Keratinocyte (primary cell): ENCODE data around the gene AGBL3. TPM values are rescaled to one million over a fixed set of nuclear protein-coding genes. Genes with fewer than 3 reads are reported as not detected.

Experiments used
- DNase-seq: peaks from one replicate; pipeline ENCODE4 v3.0.0-alpha.2; 2011; ENCODE audit warnings: low read depth, missing footprints, low spot score
- FAIRE-seq: peaks from 2 replicates; lab custom pipeline; 2011; peaks lifted over from hg19 to GRCh38; lab: Jason Lieb, UNC
- H2AFZ ChIP-seq: 2 replicates; pipeline ENCODE4 v1.6.0; 2012; ENCODE audit warnings: low read length, control low read depth, inconsistent platforms; ENCODE audit not compliant: control insufficient read depth
- H3K27ac ChIP-seq: 2 replicates; pipeline ENCODE4 v1.5.1; 2011; ENCODE audit warnings: low read length; ENCODE audit not compliant: control insufficient read depth, insufficient read depth
- H3K27me3 ChIP-seq: 3 replicates; pipeline ENCODE4 v1.6.0; 2011; ENCODE audit warnings: low read length; ENCODE audit not compliant: control insufficient read depth, insufficient read depth; ENCODE audit errors: extremely low read depth
- H3K36me3 ChIP-seq, 2 experiments: 2 replicates in 1 of 2; 3 replicates in 1 of 2; pipeline ENCODE4 v1.5.1; 2011; ENCODE audit warnings: low read length in 2 of 2, mild to moderate bottlenecking in 1 of 2; ENCODE audit not compliant: control insufficient read depth in 2 of 2, insufficient read depth in 2 of 2; ENCODE audit errors: extremely low read depth in 1 of 2
- H3K4me1 ChIP-seq: 3 replicates; pipeline ENCODE4 v1.5.1; 2011; ENCODE audit warnings: low read length; ENCODE audit not compliant: control insufficient read depth, insufficient read depth; ENCODE audit errors: extremely low read depth
- H3K4me2 ChIP-seq: 3 replicates; pipeline ENCODE4 v1.6.0; 2011; ENCODE audit warnings: low read depth, low read length; ENCODE audit not compliant: control insufficient read depth, insufficient read depth; ENCODE audit errors: extremely low read depth
- H3K4me3 ChIP-seq, 3 experiments: fragments of 200-600 bp in 1 of 3; sonication (generic) in 1 of 3; 2 replicates in 2 of 3; 3 replicates in 1 of 3; pipeline ENCODE4 v1.5.1; 2011 to 2016; ENCODE audit warnings: low read length in 3 of 3, mild to moderate bottlenecking in 3 of 3, control low read depth in 2 of 3, inconsistent platforms in 1 of 3, low read depth in 1 of 3, mixed read lengths in 1 of 3, mixed run types in 1 of 3, moderate library complexity in 1 of 3; ENCODE audit not compliant: control insufficient read depth in 2 of 3, insufficient read depth in 2 of 3; ENCODE audit errors: extremely low read depth in 1 of 3
- H3K79me2 ChIP-seq: 2 replicates; pipeline ENCODE4 v1.6.0; 2012; ENCODE audit warnings: low read length; ENCODE audit not compliant: control insufficient read depth, insufficient read depth
- H3K9ac ChIP-seq: 3 replicates; pipeline ENCODE4 v1.6.0; 2011; ENCODE audit warnings: low read length; ENCODE audit not compliant: control insufficient read depth, insufficient read depth; ENCODE audit errors: extremely low read depth
- H3K9me1 ChIP-seq: 3 replicates; pipeline ENCODE4 v1.6.0; 2011; ENCODE audit warnings: low read length; ENCODE audit not compliant: control insufficient read depth, insufficient read depth; ENCODE audit errors: extremely low read depth
- H3K9me3 ChIP-seq: 2 replicates; pipeline ENCODE4 v1.5.1; 2012; ENCODE audit warnings: low read depth, low read length; ENCODE audit not compliant: control insufficient read depth
- H4K20me1 ChIP-seq: 3 replicates; pipeline ENCODE4 v1.6.0; 2011; ENCODE audit warnings: low read length; ENCODE audit not compliant: control insufficient read depth, insufficient read depth; ENCODE audit errors: extremely low read depth
- CTCF ChIP-seq, 3 experiments: IDR thresholded peaks in 1 of 3; conservative IDR thresholded peaks in 1 of 3; optimal IDR thresholded peaks in 1 of 3; 2 replicates in 2 of 3; 3 replicates in 1 of 3; pipeline versions ENCODE3 to v1.5.1; 2011; ENCODE audit warnings: low read length in 3 of 3, mild to moderate bottlenecking in 3 of 3, moderate library complexity in 2 of 3, control low read depth in 1 of 3, inconsistent platforms in 1 of 3; ENCODE audit not compliant: insufficient read depth in 2 of 3; ENCODE audit errors: extremely low read depth in 1 of 3
- EZH2 ChIP-seq: IDR thresholded peaks from one replicate; pipeline ENCODE4 v1.6.1; 2012; ENCODE audit warnings: inconsistent platforms, mild to moderate bottlenecking, low read length, moderate library complexity
- dilution Hi-C: fragments of 300-500 bp; cut with MboI; formaldehyde crosslinking; loops from one replicate; pipeline ENCODE4 v1.7.0; 2020; ENCODE audit warnings: low sequenced_read_pairs; ENCODE audit not compliant: extremely low pct_ligation_motif_present
- polyA plus RNA-seq, 5 experiments: library from polyadenylated mRNA; depleted of rRNA in 3 of 5; stranded (reverse) in 3 of 5; stranded (forward) in 1 of 5; unstranded in 1 of 5; fragments of >200 nt; gene quantifications; 1 replicate in 1 of 5; 2 replicates in 3 of 5; 3 replicates in 1 of 5; pipeline versions ENCODE4 v1.2.1 to v1.2.3, GENCODE V29; 2011 to 2012; ENCODE audit warnings: missing spikeins in 2 of 5, low read depth in 1 of 5, low replicate concordance in 1 of 5

The AGBL3 gene
- polyA plus RNA-seq, 1 donor (not counting 4 experiments of a cell fraction or from before 2014, with no cell fraction given) = 0.97 TPM

GRCh38 chr7:134947831-134948230, 38.5 kb upstream of the AGBL3 start:
- H3K4me3 ChIP-seq = no peak overlapping the region
- H3K79me2 ChIP-seq = no peaks in the 10 kb centered on the region
- H2AFZ ChIP-seq = no peak overlapping the region
- H4K20me1 ChIP-seq = no peaks in the 10 kb centered on the region
- H3K9me3 ChIP-seq = no peaks in the 10 kb centered on the region
- H3K9ac ChIP-seq = no peak overlapping the region
- DNase-seq = no peak
- TF ChIP-seq CTCF (optimal IDR thresholded peaks at IDR 0.05 in 1 of 3, IDR thresholded peaks at IDR 0.05 in 1 of 3, conservative IDR thresholded peaks at IDR 0.05 in 1 of 3; ENCODE audit: extremely low read depth in 1 of 3, insufficient read depth in 2 of 3, low read length in 3 of 3) (no peak), EZH2 (no peak)
- H3K4me1 ChIP-seq = no peaks in the 10 kb centered on the region
- dilution Hi-C loops = no loop called here
- FAIRE-seq = no peak
- H3K27me3 ChIP-seq = no peaks in the 10 kb centered on the region
- H3K4me2 ChIP-seq = no peak overlapping the region
- peaks cover 20 to 23% of the 10 kb centered on the region in 2 experiments for H3K36me3 ChIP-seq
- H3K27ac ChIP-seq = no peak overlapping the region
- no peaks in the 10 kb centered on the region for H3K9me1 ChIP-seq

GRCh38 chr7:134948246-134948645, 38.1 kb upstream of the AGBL3 start:
- Histone ChIP-seq H4K20me1 (no peaks in the 10 kb centered on the region), H3K27ac (no peak overlapping the region), H3K4me3 (no peak overlapping the region), H3K4me1 (no peaks in the 10 kb centered on the region), H3K9me1 (no peaks in the 10 kb centered on the region), H3K27me3 (no peaks in the 10 kb centered on the region), H3K36me3 (peaks cover 19 to 27% of the 10 kb centered on the region in 2 experiments), H3K4me2 (no peak overlapping the region), H3K9ac (no peak overlapping the region), H3K9me3 (no peaks in the 10 kb centered on the region), H2AFZ (no peak overlapping the region), H3K79me2 (no peaks in the 10 kb centered on the region)
- dilution Hi-C loops = no loop called here
- DNase-seq = no peak
- TF ChIP-seq EZH2 (no peak), CTCF (optimal IDR thresholded peaks at IDR 0.05 in 1 of 3, IDR thresholded peaks at IDR 0.05 in 1 of 3, conservative IDR thresholded peaks at IDR 0.05 in 1 of 3; ENCODE audit: extremely low read depth in 1 of 3, insufficient read depth in 2 of 3, low read length in 3 of 3) (no peak)
- no peak for FAIRE-seq
